HEK293 (cell line): Measurements from ENCODE around the gene TWIST1.

Experiments
- IKZF3 ChIP-seq: fragments of 450-650 bp; IDR thresholded peaks from 2 replicates; pipeline ENCODE4 v1.5.0; 2018; ENCODE audit warnings: missing biosample characterization, mild to moderate bottlenecking, missing genetic modification characterization, moderate library complexity
- KLF7 ChIP-seq: fragments of 450-650 bp; formaldehyde crosslinking; IDR thresholded peaks from 2 replicates; pipeline ENCODE4 v1.5.1; 2016; ENCODE audit warnings: missing biosample characterization, missing genetic modification characterization, borderline replicate concordance
- OVOL3 ChIP-seq: fragments of 450-650 bp; formaldehyde crosslinking; IDR thresholded peaks from 2 replicates; pipeline ENCODE4 v1.5.1; 2016; ENCODE audit warnings: missing biosample characterization, missing genetic modification characterization
- SETDB1 ChIP-seq: IDR thresholded peaks from one replicate; pipeline ENCODE4 v1.6.1; 2017; ENCODE audit warnings: mild to moderate bottlenecking, low read length, moderate library complexity, mixed read lengths; ENCODE audit not compliant: insufficient read length
- ZBTB20 ChIP-seq: fragments of 450-650 bp; formaldehyde crosslinking; IDR thresholded peaks from 2 replicates; pipeline ENCODE4 v1.5.1; 2016; ENCODE audit warnings: missing biosample characterization, missing genetic modification characterization
- ZNF549 ChIP-seq: fragments of 450-650 bp; IDR thresholded peaks from 2 replicates; pipeline ENCODE4 v1.5.1; 2018; ENCODE audit warnings: missing biosample characterization, missing genetic modification characterization, mild to moderate bottlenecking, inconsistent platforms, moderate library complexity
- TF ChIP-seq, protein P1 (sequence below): fragments of 450-650 bp; formaldehyde crosslinking; IDR thresholded peaks from 2 replicates; pipeline ENCODE4 v1.5.1; 2016; ENCODE audit warnings: missing biosample characterization, missing genetic modification characterization
- TF ChIP-seq, protein P2 (sequence below): sonication (generic); formaldehyde crosslinking; IDR thresholded peaks from 2 replicates; pipeline ENCODE4 v1.8.1; 2022; ENCODE audit warnings: mild to moderate bottlenecking, moderate library complexity, missing genetic modification reagents
- TF ChIP-seq, protein P3 (sequence below): fragments of 450-650 bp; formaldehyde crosslinking; IDR thresholded peaks from 2 replicates; pipeline ENCODE4 v1.5.1; 2016; ENCODE audit warnings: missing biosample characterization, missing genetic modification characterization
- TF ChIP-seq, protein P4 (sequence below): fragments of 450-650 bp; formaldehyde crosslinking; IDR thresholded peaks from 2 replicates; pipeline ENCODE4 v1.5.1; 2016; ENCODE audit warnings: missing biosample characterization, missing genetic modification characterization

DNA sequence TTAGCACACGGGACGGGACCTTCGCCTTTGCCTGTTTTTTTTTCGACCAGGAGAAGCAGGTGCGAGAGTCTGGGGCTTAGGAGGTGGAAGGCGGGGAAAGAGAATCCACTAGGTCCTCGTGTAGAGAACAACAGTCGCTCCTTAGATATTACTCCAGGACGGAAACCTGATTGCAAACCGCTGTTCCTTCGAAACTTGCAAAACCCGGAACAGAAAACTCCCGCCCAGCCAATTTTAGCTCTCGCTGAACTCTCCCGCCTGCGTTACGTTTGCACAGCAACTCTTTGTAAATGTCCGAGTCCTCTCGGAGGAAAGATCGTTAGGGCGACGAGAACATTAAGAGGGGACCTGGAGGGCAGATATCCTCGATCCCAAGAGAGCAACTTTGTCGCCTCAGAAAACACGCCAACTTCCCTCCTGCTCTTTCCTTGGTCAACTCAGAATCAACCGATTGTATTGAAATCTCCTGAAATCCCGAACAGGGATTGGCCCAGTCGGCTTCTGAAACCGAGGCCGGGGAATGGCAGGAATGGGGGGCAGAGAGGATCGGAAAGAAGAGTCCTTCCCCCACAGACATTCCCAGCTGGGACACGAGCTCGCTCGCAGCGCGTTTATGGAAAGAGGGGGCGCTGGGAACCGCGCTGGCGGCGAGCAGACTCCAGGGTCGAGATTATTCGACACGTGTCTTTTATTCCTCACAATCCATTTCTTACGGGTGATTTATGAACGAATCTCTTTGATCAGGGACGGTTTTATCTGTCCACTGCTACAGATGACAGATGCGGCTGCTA lies 9.9 kb downstream of the TWIST1 start:
- TF ChIP-seq OVOL3 (tag by site-specific recombination) (no peak), KLF7 (tag by site-specific recombination) (no peak), SETDB1 (no peak), ZNF549 (tag by site-specific recombination) (no peak), ZBTB20 (tag by site-specific recombination) (no peak), IKZF3 (tag by site-specific recombination) (no peak)
- TF ChIP-seq, protein P1, sequence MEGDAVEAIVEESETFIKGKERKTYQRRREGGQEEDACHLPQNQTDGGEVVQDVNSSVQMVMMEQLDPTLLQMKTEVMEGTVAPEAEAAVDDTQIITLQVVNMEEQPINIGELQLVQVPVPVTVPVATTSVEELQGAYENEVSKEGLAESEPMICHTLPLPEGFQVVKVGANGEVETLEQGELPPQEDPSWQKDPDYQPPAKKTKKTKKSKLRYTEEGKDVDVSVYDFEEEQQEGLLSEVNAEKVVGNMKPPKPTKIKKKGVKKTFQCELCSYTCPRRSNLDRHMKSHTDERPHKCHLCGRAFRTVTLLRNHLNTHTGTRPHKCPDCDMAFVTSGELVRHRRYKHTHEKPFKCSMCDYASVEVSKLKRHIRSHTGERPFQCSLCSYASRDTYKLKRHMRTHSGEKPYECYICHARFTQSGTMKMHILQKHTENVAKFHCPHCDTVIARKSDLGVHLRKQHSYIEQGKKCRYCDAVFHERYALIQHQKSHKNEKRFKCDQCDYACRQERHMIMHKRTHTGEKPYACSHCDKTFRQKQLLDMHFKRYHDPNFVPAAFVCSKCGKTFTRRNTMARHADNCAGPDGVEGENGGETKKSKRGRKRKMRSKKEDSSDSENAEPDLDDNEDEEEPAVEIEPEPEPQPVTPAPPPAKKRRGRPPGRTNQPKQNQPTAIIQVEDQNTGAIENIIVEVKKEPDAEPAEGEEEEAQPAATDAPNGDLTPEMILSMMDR (tag by site-specific recombination): no peak
- TF ChIP-seq, protein P2, sequence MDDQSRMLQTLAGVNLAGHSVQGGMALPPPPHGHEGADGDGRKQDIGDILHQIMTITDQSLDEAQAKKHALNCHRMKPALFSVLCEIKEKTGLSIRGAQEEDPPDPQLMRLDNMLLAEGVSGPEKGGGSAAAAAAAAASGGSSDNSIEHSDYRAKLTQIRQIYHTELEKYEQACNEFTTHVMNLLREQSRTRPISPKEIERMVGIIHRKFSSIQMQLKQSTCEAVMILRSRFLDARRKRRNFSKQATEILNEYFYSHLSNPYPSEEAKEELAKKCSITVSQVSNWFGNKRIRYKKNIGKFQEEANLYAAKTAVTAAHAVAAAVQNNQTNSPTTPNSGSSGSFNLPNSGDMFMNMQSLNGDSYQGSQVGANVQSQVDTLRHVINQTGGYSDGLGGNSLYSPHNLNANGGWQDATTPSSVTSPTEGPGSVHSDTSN: no peak
- TF ChIP-seq, protein P3, sequence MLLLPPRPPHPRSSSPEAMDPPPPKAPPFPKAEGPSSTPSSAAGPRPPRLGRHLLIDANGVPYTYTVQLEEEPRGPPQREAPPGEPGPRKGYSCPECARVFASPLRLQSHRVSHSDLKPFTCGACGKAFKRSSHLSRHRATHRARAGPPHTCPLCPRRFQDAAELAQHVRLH (tag by site-specific recombination): no peak
- TF ChIP-seq, protein P4, sequence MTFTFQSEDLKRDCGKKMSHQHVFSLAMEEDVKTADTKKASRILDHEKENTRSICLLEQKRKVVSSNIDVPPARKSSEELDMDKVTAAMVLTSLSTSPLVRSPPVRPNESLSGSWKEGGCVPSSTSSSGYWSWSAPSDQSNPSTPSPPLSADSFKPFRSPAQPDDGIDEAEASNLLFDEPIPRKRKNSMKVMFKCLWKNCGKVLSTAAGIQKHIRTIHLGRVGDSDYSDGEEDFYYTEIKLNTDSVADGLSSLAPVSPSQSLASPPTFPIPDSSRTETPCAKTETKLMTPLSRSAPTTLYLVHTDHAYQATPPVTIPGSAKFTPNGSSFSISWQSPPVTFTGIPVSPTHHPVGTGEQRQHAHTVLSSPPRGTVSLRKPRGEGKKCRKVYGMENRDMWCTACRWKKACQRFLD (tag by site-specific recombination): no peak
